GM12872 (cell line): ENCODE data around the gene AGBL4.

Experiments used
- TF ChIP-seq, protein P1 (sequence below): IDR thresholded peaks from 3 replicates; pipeline ENCODE4 v1.5.1; 2011; ENCODE audit warnings: low read depth, mild to moderate bottlenecking, low read length, moderate library complexity; ENCODE audit not compliant: insufficient read depth

AGBL4 gene

DNA sequence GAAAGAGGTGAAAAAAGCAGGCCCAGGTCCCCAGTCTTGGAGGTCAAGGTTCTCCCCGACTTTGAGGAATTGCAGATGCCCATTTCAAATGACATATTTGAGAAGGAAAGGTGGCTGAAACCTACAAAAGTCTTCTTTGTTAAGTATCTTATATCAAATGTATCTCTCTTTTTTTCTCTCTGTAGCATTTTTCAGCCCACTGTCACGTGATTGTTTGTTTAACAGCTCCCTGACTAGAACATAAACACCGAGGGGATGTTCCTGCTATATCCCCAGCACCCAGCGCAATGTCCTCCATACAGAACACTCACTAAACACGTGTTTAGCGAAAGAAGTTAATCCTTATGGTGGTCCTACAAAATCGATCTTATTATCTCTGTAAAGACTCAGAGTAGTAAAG, 1274.7 kb downstream of the AGBL4 start:
- TF ChIP-seq, protein P1, sequence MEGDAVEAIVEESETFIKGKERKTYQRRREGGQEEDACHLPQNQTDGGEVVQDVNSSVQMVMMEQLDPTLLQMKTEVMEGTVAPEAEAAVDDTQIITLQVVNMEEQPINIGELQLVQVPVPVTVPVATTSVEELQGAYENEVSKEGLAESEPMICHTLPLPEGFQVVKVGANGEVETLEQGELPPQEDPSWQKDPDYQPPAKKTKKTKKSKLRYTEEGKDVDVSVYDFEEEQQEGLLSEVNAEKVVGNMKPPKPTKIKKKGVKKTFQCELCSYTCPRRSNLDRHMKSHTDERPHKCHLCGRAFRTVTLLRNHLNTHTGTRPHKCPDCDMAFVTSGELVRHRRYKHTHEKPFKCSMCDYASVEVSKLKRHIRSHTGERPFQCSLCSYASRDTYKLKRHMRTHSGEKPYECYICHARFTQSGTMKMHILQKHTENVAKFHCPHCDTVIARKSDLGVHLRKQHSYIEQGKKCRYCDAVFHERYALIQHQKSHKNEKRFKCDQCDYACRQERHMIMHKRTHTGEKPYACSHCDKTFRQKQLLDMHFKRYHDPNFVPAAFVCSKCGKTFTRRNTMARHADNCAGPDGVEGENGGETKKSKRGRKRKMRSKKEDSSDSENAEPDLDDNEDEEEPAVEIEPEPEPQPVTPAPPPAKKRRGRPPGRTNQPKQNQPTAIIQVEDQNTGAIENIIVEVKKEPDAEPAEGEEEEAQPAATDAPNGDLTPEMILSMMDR = no peak

DNA sequence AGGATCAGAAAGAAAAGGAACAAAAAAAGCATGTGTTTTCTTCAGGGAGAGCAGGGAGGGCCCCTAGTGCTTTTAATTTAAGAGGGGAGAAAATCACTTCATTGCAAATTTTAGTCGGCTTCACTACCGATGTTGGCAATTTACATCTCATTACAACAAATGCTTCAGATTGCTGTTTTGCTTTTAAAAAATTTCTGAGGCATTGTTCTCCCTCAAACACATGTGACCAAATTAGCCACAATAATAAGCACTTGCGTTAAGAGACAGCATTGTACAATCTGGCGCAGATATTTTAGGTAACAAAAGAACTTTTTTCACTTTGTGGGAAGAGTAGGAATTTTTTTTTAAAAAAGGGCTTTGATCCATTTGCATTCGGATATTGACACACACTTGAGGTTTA, 1276.8 kb downstream of the AGBL4 start:
- TF ChIP-seq, protein P1 = no peak

DNA sequence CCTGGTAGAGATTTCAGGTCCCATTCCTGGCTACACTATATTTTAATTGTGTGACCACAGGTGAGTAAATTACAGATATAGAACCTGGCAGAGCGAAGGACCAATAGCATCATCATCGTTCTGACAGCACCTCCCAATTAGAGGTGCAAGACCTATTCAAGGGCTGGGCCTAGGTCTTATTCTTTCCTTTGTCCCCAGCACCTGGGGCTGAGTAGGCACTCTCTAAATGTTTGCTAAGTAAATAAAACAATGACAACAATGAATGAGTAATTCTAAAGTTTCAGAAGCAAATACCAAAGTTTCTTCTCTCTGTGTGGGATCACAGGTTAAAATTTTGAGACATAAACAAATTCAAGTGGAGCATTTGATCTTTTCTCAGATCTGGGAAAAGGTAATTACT, 1279.7 kb downstream of the AGBL4 start:
- TF ChIP-seq, protein P1 = no peak

DNA sequence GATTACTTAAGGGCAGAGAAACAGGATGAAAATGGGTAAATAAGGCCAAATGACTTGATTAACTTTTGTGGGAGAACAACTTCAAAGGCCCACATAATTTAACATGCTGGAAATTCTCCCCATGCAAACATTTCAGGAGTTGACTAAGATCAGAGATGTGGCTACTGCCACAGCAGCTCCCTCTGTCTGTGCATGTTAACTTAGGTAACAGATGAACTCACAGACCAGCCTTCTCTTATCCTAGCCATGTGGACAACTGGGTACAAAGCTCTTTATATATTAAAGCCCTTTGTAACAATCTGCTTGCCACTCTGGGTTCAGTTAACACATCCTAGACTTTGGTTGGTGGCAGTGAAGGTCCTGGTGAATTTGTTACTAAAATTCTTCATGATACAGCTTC, 1280.3 kb downstream of the AGBL4 start:
- TF ChIP-seq, protein P1 = no peak

DNA sequence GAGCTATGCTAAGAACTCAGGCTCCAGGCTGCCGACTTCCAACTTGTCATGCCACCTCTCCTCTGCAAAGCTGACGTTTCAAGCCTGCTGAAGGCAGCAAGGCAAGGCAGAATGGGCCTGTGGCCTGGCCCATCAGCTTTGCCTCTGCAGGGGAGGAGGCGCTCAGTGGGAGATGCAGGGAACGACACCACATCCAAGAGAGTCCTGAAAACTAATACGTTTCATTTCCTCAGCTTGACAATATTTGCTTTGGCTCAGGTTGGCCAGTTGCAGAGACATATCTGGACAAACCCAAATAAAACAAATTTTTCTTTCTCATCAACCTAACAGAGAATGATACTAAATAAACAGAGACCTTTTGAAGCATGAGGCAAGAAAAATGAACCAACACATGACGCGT, 1282.4 kb downstream of the AGBL4 start:
- TF ChIP-seq, protein P1 = no peak

DNA sequence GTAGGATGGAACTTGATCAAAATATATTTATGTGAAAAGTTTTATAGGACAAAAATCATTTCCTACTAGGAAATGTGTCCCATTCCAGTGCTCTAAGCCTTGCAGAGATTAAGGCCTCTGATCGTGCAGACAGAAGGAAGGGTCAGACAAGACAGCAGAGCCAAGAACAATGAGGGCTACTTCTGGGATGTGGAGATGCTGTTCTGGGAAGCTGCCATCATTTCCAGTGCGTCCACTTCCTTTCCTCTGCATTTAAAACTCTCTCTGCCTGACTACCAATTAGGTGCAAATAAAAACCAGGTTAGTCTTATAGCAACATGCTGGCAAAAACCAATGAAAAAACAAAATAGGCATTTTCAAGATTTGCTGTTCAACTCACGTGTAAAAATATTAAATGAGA, 1283.1 kb downstream of the AGBL4 start:
- TF ChIP-seq, protein P1 = no peak

DNA sequence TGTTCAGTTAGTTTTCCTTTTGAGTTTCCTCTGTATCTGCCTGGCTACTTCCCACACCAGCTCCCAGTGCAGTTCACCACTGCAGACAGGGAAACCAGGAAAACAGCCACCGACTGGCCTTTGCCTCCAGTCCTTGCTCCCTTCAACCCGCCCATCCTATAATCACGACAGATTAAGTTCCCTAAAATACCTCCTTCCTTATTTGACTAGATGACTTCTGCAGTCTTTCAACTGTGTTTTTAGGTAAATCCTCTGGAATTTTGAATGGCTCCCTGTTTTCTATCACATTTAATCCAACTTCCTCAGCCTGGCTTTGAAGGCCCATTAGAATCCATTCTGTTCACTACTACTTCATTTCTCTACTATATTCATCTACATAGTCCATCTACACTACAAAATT, 1284.7 kb downstream of the AGBL4 start:
- TF ChIP-seq, protein P1 = no peak

DNA sequence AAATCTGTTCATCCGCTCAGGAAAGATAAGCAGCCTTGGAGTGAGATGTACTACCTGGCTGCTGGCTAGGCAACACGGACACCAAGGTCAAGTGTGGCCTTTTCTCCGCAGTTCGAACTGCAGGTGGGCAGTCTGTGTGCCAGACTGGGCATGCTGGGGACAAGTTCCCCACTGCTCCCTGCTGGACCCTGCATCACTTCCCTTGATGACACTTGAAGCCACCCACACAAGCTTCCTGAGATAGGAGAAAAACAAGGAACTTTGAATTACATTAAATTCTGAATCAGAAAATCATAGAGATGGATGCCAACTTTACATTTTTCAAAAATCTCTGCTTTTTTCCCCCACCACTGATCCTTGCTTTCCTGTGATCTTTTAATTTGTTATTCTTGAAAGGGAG, 1285.4 kb downstream of the AGBL4 start:
- TF ChIP-seq, protein P1 = no peak
